ENCODE data around the gene ORMDL3.

The ORMDL3 gene

GRCh38 chr17:39927101-39927928 lies at the start of gene ORMDL3, which contains the start of gene LRRC3C:
ORMDL3 (minus strand) TSS chr17:39927601; CDS start chr17:39924203, 3,398 bp downstream.
LRRC3C (plus strand) TSS chr17:39927732; CDS start chr17:39941524, 13,792 bp downstream.
- peak; percentile 74 to 79 for DNase-seq (ENCODE audit: low read depth in 2 of 2, low spot score in 1 of 2)

DNA sequence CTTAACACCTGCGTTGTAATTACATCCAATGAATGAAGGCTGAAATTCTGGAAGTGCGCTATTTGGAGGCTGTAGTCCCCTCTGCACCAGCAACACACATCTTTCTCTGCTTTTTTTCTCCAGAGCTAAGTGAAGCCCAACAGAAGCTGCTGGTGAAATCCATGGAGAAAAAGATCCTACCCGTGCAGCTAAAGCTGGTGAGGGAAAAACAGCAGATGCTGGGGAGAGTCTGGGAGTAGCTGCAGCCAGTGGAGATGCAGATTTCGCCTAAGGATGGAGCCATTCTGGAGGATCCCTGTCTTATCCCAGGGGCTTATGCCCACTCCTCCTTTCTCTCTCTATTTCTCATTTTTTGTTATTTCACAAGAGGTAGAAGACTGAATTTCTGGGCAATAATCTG lies 48.4 kb upstream of the ORMDL3 start:
- DNase-seq (ENCODE audit: low read depth in 2 of 2, low spot score in 1 of 2), result no peak

DNA sequence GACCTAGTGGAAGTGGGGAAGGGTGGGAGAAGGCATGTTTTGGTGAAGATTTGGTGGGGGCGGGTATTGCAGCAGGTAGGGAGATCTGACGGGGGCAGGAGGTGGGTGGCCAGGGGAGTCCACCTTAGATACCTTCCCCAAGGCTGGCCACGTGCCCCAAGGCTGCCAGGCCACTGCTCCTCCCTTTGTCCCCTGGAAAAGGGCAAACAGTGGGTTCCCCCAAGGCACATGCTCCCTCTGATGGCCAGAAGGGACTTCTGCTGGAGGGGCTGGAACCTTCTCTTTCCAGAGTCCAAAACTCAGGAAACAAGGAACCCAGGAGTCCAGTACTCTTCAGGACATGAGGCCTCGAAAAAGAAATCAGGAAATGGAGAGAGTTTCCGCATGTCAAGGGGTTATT lies 47.0 kb upstream of the ORMDL3 start:
- DNase-seq (ENCODE audit: low read depth in 2 of 2, low spot score in 1 of 2), result no peak

DNA sequence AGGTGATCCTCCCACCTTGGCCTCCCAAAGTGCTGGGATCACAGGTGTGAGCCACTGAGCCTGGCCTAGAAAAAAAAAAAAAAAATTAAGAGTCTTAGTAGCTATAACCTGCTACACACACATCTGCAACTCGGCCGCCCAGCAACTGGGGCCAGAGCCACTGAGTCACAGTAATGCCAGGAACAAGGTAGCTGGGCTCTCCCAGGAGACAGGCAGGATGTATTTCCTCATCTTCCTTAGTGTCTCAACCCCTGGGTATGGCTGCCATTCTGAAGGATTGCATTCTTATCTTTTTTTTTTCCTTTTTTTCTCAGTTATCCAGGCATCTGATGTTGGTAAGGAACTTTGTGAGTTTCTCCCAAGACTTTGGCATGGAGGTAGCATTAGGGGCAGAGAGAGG lies 46.1 kb upstream of the ORMDL3 start:
- no peak for DNase-seq (ENCODE audit: low read depth in 2 of 2, low spot score in 1 of 2)

- DNase-seq (ENCODE audit: low read depth in 2 of 2, low spot score in 1 of 2), result no peak
These were observed 44.9 kb upstream of the ORMDL3 start for GRCh38 chr17:39972271-39972670.

DNA sequence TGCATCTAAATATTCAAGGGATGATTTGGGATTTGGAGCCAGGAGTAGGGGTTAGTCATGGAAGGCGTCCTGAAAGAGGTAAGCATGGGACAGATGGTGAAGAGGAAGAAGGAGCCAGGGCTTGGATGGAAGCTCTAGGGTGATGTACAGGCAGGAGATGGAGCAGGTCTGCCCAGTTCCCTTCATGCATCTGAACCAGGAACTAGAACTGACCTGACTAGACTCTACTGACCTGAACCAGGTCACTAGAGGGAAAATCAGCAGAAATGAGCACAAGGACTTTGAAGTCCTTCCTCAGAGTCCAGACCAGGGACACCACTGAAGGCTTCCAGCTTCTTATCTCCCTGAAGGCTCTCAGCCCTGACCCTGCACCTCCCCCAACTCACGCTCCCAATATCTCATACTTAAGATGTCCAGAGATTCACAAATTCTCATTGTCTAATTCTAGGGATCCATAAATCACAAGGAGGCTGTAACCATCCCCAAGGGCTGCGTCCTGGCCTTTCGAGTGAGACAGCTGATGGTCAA lies 43.7 kb upstream of the ORMDL3 start:
- DNase-seq (ENCODE audit: low read depth in 2 of 2, low spot score in 1 of 2), result no peak

GRCh38 chr17:39970157-39970692 lies 42.8 kb upstream of the ORMDL3 start:
- no peak for DNase-seq (ENCODE audit: low read depth in 2 of 2, low spot score in 1 of 2)

DNA sequence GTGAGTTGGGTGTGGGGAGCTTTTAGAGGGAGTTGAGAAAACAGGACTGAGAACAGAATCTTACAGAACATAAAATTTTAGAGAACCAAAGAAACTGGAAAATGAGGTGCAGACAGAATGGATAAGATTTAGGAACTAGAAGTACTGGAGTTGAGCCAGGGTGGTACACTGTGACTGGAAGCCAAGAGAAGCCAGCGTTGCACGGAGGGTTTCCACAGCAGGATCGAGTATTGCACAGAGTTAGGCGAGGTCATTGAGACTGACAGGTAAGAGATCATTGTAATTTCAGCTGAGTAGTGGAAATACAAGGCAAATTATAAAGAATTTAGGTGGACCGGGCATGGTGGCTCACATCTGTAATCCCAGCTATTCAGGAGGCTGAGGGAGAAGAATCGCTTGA lies 42.0 kb upstream of the ORMDL3 start:
- no peak for DNase-seq (ENCODE audit: low read depth in 2 of 2, low spot score in 1 of 2)

- DNase-seq (ENCODE audit: low read depth in 2 of 2, low spot score in 1 of 2), result no peak
These were observed 41.4 kb upstream of the ORMDL3 start for GRCh38 chr17:39968761-39969160.

DNA sequence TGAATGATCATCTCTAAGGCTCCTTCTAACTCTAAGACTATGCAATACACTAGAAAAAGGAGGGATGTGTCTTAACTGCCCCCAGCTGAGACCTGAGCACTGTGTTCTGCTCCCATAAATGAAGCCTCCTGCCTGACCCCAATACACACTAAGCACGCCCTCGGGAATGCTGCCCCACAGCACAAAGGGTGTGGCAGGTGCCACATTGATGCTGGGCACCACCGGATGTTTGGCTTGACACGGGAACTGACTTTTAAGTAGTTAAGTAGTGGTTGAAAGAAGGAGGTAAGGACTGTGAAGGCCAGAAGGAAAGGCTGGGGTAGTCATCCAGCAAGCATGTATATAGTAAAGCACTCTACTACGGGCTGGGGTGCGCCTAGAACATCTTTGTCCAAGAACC lies 39.4 kb upstream of the ORMDL3 start:
- no peak for DNase-seq (ENCODE audit: low read depth in 2 of 2, low spot score in 1 of 2)

DNA sequence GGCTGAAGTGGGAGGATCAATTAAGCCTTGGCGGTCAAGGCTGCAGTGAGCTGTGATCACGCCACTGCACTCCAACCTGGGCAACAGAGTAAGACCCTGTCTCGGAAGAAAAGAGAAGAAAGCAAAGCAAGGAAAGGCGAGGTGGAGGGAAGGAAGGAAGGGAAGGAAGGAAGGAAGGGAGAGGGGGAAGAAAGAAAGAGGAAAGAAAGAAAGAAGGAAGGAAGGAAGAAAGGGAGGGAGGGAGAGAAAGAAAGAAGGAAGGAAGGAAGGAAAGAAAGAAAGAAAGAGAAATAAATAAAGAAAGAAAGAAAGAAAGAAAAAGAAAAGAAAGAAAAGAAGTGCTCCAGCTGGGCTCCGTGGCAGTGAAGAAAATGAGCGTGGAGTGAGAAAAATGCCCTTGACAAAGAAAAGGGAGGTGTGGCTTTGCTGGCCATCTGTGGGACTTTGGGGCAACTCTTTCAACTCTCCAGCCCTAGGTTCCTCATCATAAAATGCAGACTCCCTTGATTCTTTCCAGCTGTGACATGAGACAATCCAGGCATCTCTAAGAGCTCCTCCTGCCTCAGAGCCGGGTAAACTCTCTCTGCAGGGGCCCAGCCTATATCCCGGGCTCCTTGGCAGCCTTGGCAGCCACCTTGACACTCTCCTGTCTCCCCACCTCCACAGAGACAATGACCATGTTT lies 37.8 kb upstream of the ORMDL3 start:
- DNase-seq (ENCODE audit: low read depth in 2 of 2, low spot score in 1 of 2), result no peak

DNA sequence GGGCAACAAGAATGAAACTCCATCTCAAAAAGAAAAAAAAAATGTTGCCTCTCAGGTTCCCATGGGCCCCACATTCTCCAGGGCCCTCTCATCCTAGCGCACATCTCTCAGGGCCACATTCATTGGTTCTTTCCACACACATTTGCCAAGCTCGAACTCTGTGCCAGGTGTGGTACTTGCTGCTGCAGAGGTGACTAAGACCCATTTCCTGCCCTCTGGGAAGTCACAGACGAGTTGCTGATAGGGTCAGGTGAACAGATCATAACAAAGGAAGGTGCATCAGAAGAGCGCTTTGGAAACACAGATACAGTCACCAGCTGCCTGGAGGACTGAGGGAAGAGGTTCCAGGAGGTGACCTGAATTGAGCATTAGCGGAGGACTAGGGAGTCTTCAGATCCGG lies 36.4 kb upstream of the ORMDL3 start:
- no peak for DNase-seq (ENCODE audit: low read depth in 2 of 2, low spot score in 1 of 2)

DNA sequence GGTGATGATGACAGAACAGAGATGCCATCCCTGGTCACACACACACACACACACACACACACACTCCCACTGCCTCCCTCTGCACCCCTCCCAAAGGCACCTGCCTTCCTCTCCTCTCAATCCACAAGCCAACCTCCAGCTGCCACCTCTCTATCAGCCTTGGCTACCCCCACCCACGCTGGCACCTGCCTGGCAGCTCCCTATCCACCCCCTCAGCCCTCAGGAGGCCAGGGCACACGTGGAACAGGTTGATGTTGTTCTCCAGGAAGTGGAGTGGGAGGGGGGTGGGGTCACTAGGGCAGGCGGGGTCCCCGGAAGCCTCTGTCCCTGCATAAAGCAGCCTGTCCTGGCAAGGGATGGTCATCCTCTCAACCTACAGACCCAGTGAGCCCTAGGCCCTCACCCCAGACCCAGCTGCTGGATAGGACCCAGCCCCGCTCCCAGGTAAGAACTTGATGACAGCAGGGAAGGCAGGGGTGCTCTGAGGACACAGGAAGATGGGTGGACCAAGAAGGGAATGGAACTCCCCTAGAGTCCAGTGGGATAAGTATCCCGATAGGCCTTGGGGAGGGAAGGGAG lies 35.3 kb upstream of the ORMDL3 start, which contains the start of gene GSDMA:
TSS of gene GSDMA (plus strand) at position 363 of the 579 bp plus-strand sequence. CDS start 2,684 bp downstream, outside the sequence.
- no peak for DNase-seq (ENCODE audit: low read depth in 2 of 2, low spot score in 1 of 2)

- no peak for DNase-seq (ENCODE audit: low read depth in 2 of 2, low spot score in 1 of 2)
These were observed 33.2 kb upstream of the ORMDL3 start for GRCh38 chr17:39960524-39961041.

GRCh38 chr17:39955726-39956225 lies 28.4 kb upstream of the ORMDL3 start:
- no peak for DNase-seq (ENCODE audit: low read depth in 2 of 2, low spot score in 1 of 2)

GRCh38 chr17:39954876-39955275 lies 27.5 kb upstream of the ORMDL3 start:
- DNase-seq (ENCODE audit: low read depth in 2 of 2, low spot score in 1 of 2), result no peak

GRCh38 chr17:39953471-39953888 lies 26.1 kb upstream of the ORMDL3 start:
- no peak for DNase-seq (ENCODE audit: low read depth in 2 of 2, low spot score in 1 of 2)

GRCh38 chr17:39952680-39953470 lies 25.5 kb upstream of the ORMDL3 start:
- peak; percentile 85 to 92 for DNase-seq (ENCODE audit: low read depth in 2 of 2, low spot score in 1 of 2)

- DNase-seq (ENCODE audit: low read depth in 2 of 2, low spot score in 1 of 2), result no peak
These were observed 24.7 kb upstream of the ORMDL3 start for GRCh38 chr17:39951924-39952679.
